Duodenal mucosa (tissue), 2 donors: ENCODE data around the gene SEC24D.
"Not testable (repeated sequence)": the region's sequence is repeated elsewhere in the genome, so short reads cannot be mapped to it uniquely, and the experiment has no call there.

ENCODE experiments used
- H3K27ac ChIP-seq: one replicate; pipeline ENCODE4 v1.7.0; 2013; ENCODE audit warnings: low read depth, low read length
- H3K27me3 ChIP-seq, 2 donors: one replicate each; pipeline ENCODE4 v1.7.0; 2013; ENCODE audit warnings: low read length in 2 of 2, control low read depth in 1 of 2; ENCODE audit not compliant: insufficient read depth in 2 of 2, control insufficient read depth in 1 of 2
- H3K36me3 ChIP-seq, 2 donors: one replicate each; pipeline ENCODE4 v1.7.0; 2013; ENCODE audit warnings: low read length in 2 of 2, control low read depth in 1 of 2; ENCODE audit not compliant: insufficient read depth in 2 of 2, control insufficient read depth in 1 of 2
- H3K4me1 ChIP-seq, 2 donors: one replicate each; pipeline ENCODE4 v1.7.0; 2013; ENCODE audit warnings: low read length in 2 of 2, control low read depth in 1 of 2; ENCODE audit not compliant: insufficient read depth in 2 of 2, control insufficient read depth in 1 of 2
- H3K4me3 ChIP-seq, 2 donors: one replicate each; pipeline ENCODE4 v1.7.0; 2013; ENCODE audit warnings: low read length in 2 of 2, low read depth in 1 of 2
- H3K9ac ChIP-seq, 2 donors: one replicate each; pipeline ENCODE4 v1.7.0; 2013; ENCODE audit warnings: low read length in 2 of 2, low read depth in 1 of 2
- H3K9me3 ChIP-seq, 2 donors: one replicate each; pipeline ENCODE4 v1.7.0; 2013; ENCODE audit warnings: low read length in 2 of 2, control low read depth in 1 of 2; ENCODE audit not compliant: control insufficient read depth in 1 of 2

The SEC24D gene

GRCh38 chr4:118835571-118836300 lies at the start of gene SEC24D:
TSS of gene SEC24D (minus strand) at chr4:118836126. CDS start at chr4:118833696, 2,430 bp downstream.
- peak within 1 kb of the TSS; percentile 95 for H3K27ac ChIP-seq
- H3K4me1 ChIP-seq = peaks cover 12 to 27% of the 10 kb centered on the region in 2 donors
- peak within 1 kb of the TSS; percentile 75 to 96 for H3K4me3 ChIP-seq
- no peaks in the 10 kb centered on the region for H3K27me3 ChIP-seq
- H3K36me3 ChIP-seq = peaks cover 3 to 20% of the 10 kb centered on the region in 2 donors
- H3K9me3 ChIP-seq = no peaks in the 10 kb centered on the region
- H3K9ac ChIP-seq = peak within 1 kb of the TSS; percentile 83 to 92

GRCh38 chr4:118884716-118885115 lies 48.8 kb upstream of the SEC24D start:
- no peak overlapping the region for H3K9ac ChIP-seq

GRCh38 chr4:118883861-118884260 lies 47.9 kb upstream of the SEC24D start:
- Histone ChIP-seq H3K27ac (no peak overlapping the region), H3K4me1 (peaks cover 0 to 3% of the 10 kb centered on the region in 2 donors), H3K9ac (no peak overlapping the region), H3K4me3 (no peak overlapping the region), H3K9me3 (no peaks in the 10 kb centered on the region), H3K27me3 (peaks cover 3 to 8% of the 10 kb centered on the region in 2 donors), H3K36me3 (no peaks in the 10 kb centered on the region)

More at GRCh38 chr4:118884716-118885115, 48.8 kb upstream of the SEC24D start:
- peaks cover 8 to 14% of the 10 kb centered on the region in 2 donors for H3K27me3 ChIP-seq
- H3K36me3 ChIP-seq = no peaks in the 10 kb centered on the region
- H3K4me1 ChIP-seq = peaks cover 0 to 3% of the 10 kb centered on the region in 2 donors
- H3K9me3 ChIP-seq = no peaks in the 10 kb centered on the region
- H3K4me3 ChIP-seq = no peak overlapping the region
- H3K27ac ChIP-seq = no peak overlapping the region

- no peaks in the 10 kb centered on the region for H3K9me3 ChIP-seq
- H3K27me3 ChIP-seq = no peaks in the 10 kb centered on the region
- no peak overlapping the region for H3K9ac ChIP-seq
- H3K4me1 ChIP-seq = no peaks in the 10 kb centered on the region
- H3K4me3 ChIP-seq = no peak overlapping the region
- no peak overlapping the region for H3K27ac ChIP-seq
- H3K36me3 ChIP-seq = no peaks in the 10 kb centered on the region
Observed at GRCh38 chr4:118881512-118882146, 45.7 kb upstream of the SEC24D start.

- Histone ChIP-seq H3K36me3 (no peaks in the 10 kb centered on the region), H3K4me3 (no peak overlapping the region), H3K4me1 (no peaks in the 10 kb centered on the region), H3K9ac (no peak overlapping the region), H3K9me3 (no peaks in the 10 kb centered on the region), H3K27me3 (no peaks in the 10 kb centered on the region), H3K27ac (no peak overlapping the region)
Observed at GRCh38 chr4:118879409-118879808, 43.5 kb upstream of the SEC24D start.

- H3K9me3 ChIP-seq, H3K36me3 ChIP-seq, H3K4me1 ChIP-seq, H3K9ac ChIP-seq, H3K4me3 ChIP-seq, H3K27me3 ChIP-seq, H3K27ac ChIP-seq: not testable (repeated sequence)
Observed at GRCh38 chr4:118878507-118878906, 42.6 kb upstream of the SEC24D start.

- H3K4me1 ChIP-seq = no peaks in the 10 kb centered on the region
- no peaks in the 10 kb centered on the region for H3K27me3 ChIP-seq
- H3K27ac ChIP-seq = no peak overlapping the region
- no peak overlapping the region for H3K9ac ChIP-seq
- no peaks in the 10 kb centered on the region for H3K36me3 ChIP-seq
- H3K4me3 ChIP-seq = no peak overlapping the region
- H3K9me3 ChIP-seq = no peaks in the 10 kb centered on the region
Observed at GRCh38 chr4:118877797-118878196, 41.9 kb upstream of the SEC24D start.

- H3K27me3 ChIP-seq = no peaks in the 10 kb centered on the region
- H3K9me3 ChIP-seq = no peaks in the 10 kb centered on the region
- H3K9ac ChIP-seq = no peak overlapping the region
- H3K36me3 ChIP-seq = no peaks in the 10 kb centered on the region
- H3K27ac ChIP-seq = no peak overlapping the region
- H3K4me3 ChIP-seq = no peak overlapping the region
- no peaks in the 10 kb centered on the region for H3K4me1 ChIP-seq
Observed at GRCh38 chr4:118872181-118872580, 36.3 kb upstream of the SEC24D start.

- no peak overlapping the region for H3K9ac ChIP-seq
- no peaks in the 10 kb centered on the region for H3K36me3 ChIP-seq
- H3K4me1 ChIP-seq = peaks cover 0 to 6% of the 10 kb centered on the region in 2 donors
- no peaks in the 10 kb centered on the region for H3K9me3 ChIP-seq
- H3K27me3 ChIP-seq = no peaks in the 10 kb centered on the region
- H3K4me3 ChIP-seq = no peak overlapping the region
- H3K27ac ChIP-seq = no peak overlapping the region
Observed at GRCh38 chr4:118869808-118870342, 33.9 kb upstream of the SEC24D start.

- H3K4me3 ChIP-seq = no peak overlapping the region
- H3K27me3 ChIP-seq = no peaks in the 10 kb centered on the region
- H3K27ac ChIP-seq = no peak overlapping the region
- no peaks in the 10 kb centered on the region for H3K36me3 ChIP-seq
- H3K4me1 ChIP-seq = peaks cover 0 to 6% of the 10 kb centered on the region in 2 donors
- H3K9ac ChIP-seq = no peak overlapping the region
- H3K9me3 ChIP-seq = no peaks in the 10 kb centered on the region
Observed at GRCh38 chr4:118867311-118868067, 31.6 kb upstream of the SEC24D start.
